ENCODE measurements around the gene ABR.
"Not testable (repeated sequence)": the region's sequence is repeated elsewhere in the genome, so short reads cannot be mapped to it uniquely, and the experiment has no call there.

The ABR gene

GRCh38 chr17:1047879-1048470 is 131.8 kb downstream of the ABR start:
- no peak for DNase-seq (ENCODE audit: low read depth)

GRCh38 chr17:1047177-1047878 is 132.5 kb downstream of the ABR start:
- no peak for DNase-seq (ENCODE audit: low read depth)

GRCh38 chr17:1045456-1045855 is 134.3 kb downstream of the ABR start:
- DNase-seq (ENCODE audit: low read depth), result no peak

GRCh38 chr17:1044387-1045009 is 135.3 kb downstream of the ABR start:
- not testable (repeated sequence) for DNase-seq (ENCODE audit: low read depth)

GRCh38 chr17:1043601-1044251 is 136.1 kb downstream of the ABR start:
- no peak for DNase-seq (ENCODE audit: low read depth)

- DNase-seq (ENCODE audit: low read depth), result no peak
Measured at GRCh38 chr17:1042486-1042885, 137.3 kb downstream of the ABR start.

- no peak for DNase-seq (ENCODE audit: low read depth)
Measured at GRCh38 chr17:1041746-1042145, 138.0 kb downstream of the ABR start.

GRCh38 chr17:1040216-1040600 is 139.6 kb downstream of the ABR start:
- DNase-seq (ENCODE audit: low read depth), result no peak

GRCh38 chr17:1039511-1040215 is 140.1 kb downstream of the ABR start:
- no peak for DNase-seq (ENCODE audit: low read depth)

- no peak for DNase-seq (ENCODE audit: low read depth)
Measured at GRCh38 chr17:1039123-1039507, 140.7 kb downstream of the ABR start.

GRCh38 chr17:1038459-1039122 is 141.2 kb downstream of the ABR start:
- DNase-seq (ENCODE audit: low read depth), result no peak

- no peak for DNase-seq (ENCODE audit: low read depth)
Measured at GRCh38 chr17:1037238-1037879, 142.4 kb downstream of the ABR start.

GRCh38 chr17:1036845-1037237 is 142.9 kb downstream of the ABR start:
- no peak for DNase-seq (ENCODE audit: low read depth)

- no peak for DNase-seq (ENCODE audit: low read depth)
Measured at GRCh38 chr17:1036171-1036844, 143.5 kb downstream of the ABR start.

- DNase-seq (ENCODE audit: low read depth), result no peak
Measured at GRCh38 chr17:1035546-1036170, 144.1 kb downstream of the ABR start.

- DNase-seq (ENCODE audit: low read depth), result no peak
Measured at GRCh38 chr17:1034652-1035210, 145.1 kb downstream of the ABR start.

GRCh38 chr17:1033503-1033902 is 146.3 kb downstream of the ABR start:
- DNase-seq (ENCODE audit: low read depth), result no peak

- no peak for DNase-seq (ENCODE audit: low read depth)
Measured at GRCh38 chr17:1032391-1032790, 147.4 kb downstream of the ABR start.

GRCh38 chr17:1031711-1032110 is 148.1 kb downstream of the ABR start:
- no peak for DNase-seq (ENCODE audit: low read depth)
